K562 (cell line): ENCODE data around the gene LMLN. TPM values are rescaled to one million over a fixed set of nuclear protein-coding genes. Genes with fewer than 3 reads are reported as not detected.

Source experiments
- FOXJ3 ChIP-seq: sonication (generic); formaldehyde crosslinking; IDR thresholded peaks from 2 replicates; pipeline ENCODE4 v1.4.0; 2020; ENCODE audit warnings: mild to moderate bottlenecking, missing genetic modification reagents
- HBP1 ChIP-seq: fragments of 450-650 bp; formaldehyde crosslinking; IDR thresholded peaks from 2 replicates; pipeline ENCODE4 v1.4.0; 2022; ENCODE audit warnings: missing genetic modification characterization
- HMGXB4 ChIP-seq: sonication (generic); formaldehyde crosslinking; IDR thresholded peaks from 2 replicates; pipeline ENCODE4 v1.8.1; 2023; ENCODE audit warnings: mild to moderate bottlenecking, missing genetic modification reagents
- MTA3 ChIP-seq: fragments of 450-650 bp; formaldehyde crosslinking; IDR thresholded peaks from 2 replicates; pipeline ENCODE4 v1.6.1; 2017; ENCODE audit warnings: mild to moderate bottlenecking, borderline replicate concordance
- MYBL2 ChIP-seq, 2 experiments: fragments of 450-650 bp in 1 of 2; sonication (generic) in 1 of 2; formaldehyde crosslinking in 1 of 2; IDR thresholded peaks; 2 replicates each; pipeline versions ENCODE4 v1.6.1 to v1.8.1; 2017 to 2022; ENCODE audit warnings: borderline replicate concordance in 1 of 2, inconsistent platforms in 1 of 2, low read depth in 1 of 2, mild to moderate bottlenecking in 1 of 2, missing genetic modification reagents in 1 of 2, moderate library complexity in 1 of 2
- PATZ1 ChIP-seq: fragments of 250-450 bp; sonication (Bioruptor Pico); IDR thresholded peaks from 2 replicates; pipeline ENCODE4 v1.5.0; 2020; ENCODE audit warnings: mild to moderate bottlenecking, borderline replicate concordance
- POU5F1 ChIP-seq: fragments of 150-350 bp; IDR thresholded peaks from 2 replicates; pipeline ENCODE4 v1.6.1; 2014; ENCODE audit warnings: borderline replicate concordance, low read length, low read depth, mild to moderate bottlenecking; ENCODE audit not compliant: partially characterized antibody
- RREB1 ChIP-seq: fragments of 250-450 bp; sonication (Bioruptor Pico); IDR thresholded peaks from 2 replicates; pipeline ENCODE4 v1.4.0; 2020
- SMARCE1 ChIP-seq: fragments of 450-650 bp; IDR thresholded peaks from 2 replicates; pipeline ENCODE4 v1.7.1; 2016; ENCODE audit warnings: mild to moderate bottlenecking
- ZBTB43 ChIP-seq: sonication (generic); formaldehyde crosslinking; IDR thresholded peaks from 2 replicates; pipeline ENCODE4 v1.8.0; 2023; ENCODE audit warnings: mild to moderate bottlenecking, missing genetic modification reagents
- ZNF239 ChIP-seq: fragments of 250-450 bp; sonication (Bioruptor Pico); IDR thresholded peaks from 2 replicates; pipeline ENCODE4 v1.4.0; 2020; ENCODE audit warnings: mild to moderate bottlenecking
- ZNF408 ChIP-seq: fragments of 250-450 bp; sonication (Bioruptor Pico); IDR thresholded peaks from 2 replicates; pipeline ENCODE4 v1.4.0; 2020; ENCODE audit warnings: low read depth, mild to moderate bottlenecking, moderate library complexity
- polyA plus RNA-seq, 8 experiments: library from polyadenylated mRNA; depleted of rRNA in 4 of 8; stranded (reverse) in 5 of 8; unstranded in 3 of 8; fragments of >200 nt; fragmentation: Nextera tagmentation in 2 of 8; fragmentation: Illumina TruSeq in 1 of 8; extraction: Ambion mirVana in 2 of 8; extraction: Trizol in 1 of 8; gene quantifications; 2 replicates each; pipeline versions ENCODE4 v1.2.1 to v1.2.3, GENCODE V29; 2011 to 2014; ENCODE audit warnings: inconsistent platforms in 1 of 8, missing spikeins in 1 of 8
- total RNA-seq, 7 experiments: library from RNA; depleted of rRNA in 6 of 7; stranded (reverse); fragments of >200 nt in 6 of 7; fragmentation: Illumina TruSeq in 2 of 7; extraction: Trizol in 2 of 7; gene quantifications; 2 replicates each; pipeline versions ENCODE4 v1.2.1 to v1.2.3, GENCODE V29; 2011 to 2021; ENCODE audit warnings: low replicate concordance in 1 of 7

LMLN gene
- total and polyA plus RNA-seq, 9 of the 15 experiments (the other 6 are each of a cell fraction or from before 2014, with no cell fraction given) = 2.2 to 15.9 (median 6.9) TPM

GRCh38 chr3:197960694-197961581, 921 bp downstream of the LMLN start (continued):
- no peak for TF ChIP-seq ZNF239
- TF ChIP-seq ZNF408 = no peak
- no peak for TF ChIP-seq HBP1 (CRISPR knock-in tag)
- TF ChIP-seq PATZ1 (CRISPR knock-in tag) = no peak
- 0 out of 2 replicates have a peak, but pooled peaks have one; percentile 31 for TF ChIP-seq MYBL2 (IDR thresholded peaks at IDR 0.05; ENCODE audit: low read depth)
- TF ChIP-seq MYBL2 (CRISPR knock-in tag; IDR thresholded peaks at IDR 0.05; ENCODE audit: borderline replicate concordance) = no peak
- TF ChIP-seq RREB1 (CRISPR knock-in tag) = no peak
- no peak for TF ChIP-seq MTA3
- no peak for TF ChIP-seq FOXJ3
- TF ChIP-seq HMGXB4 (CRISPR knock-in tag) = no peak
- no peak for TF ChIP-seq POU5F1
- no peak; the same call in 1 of the 2 replicates for TF ChIP-seq SMARCE1
- TF ChIP-seq ZBTB43 (CRISPR knock-in tag) = no peak
